Lower lobe of right lung (tissue), 2 donors: Measurements from ENCODE around the gene AKAP6. TPM values are rescaled to one million over a fixed set of nuclear protein-coding genes. Genes with fewer than 3 reads are reported as not detected.

ENCODE experiments used
- ATAC-seq, 2 donors: fragments of 200-7000 bp; cut with Tn5 transposase; one replicate each; pipeline ENCODE4 v1.9.1; 2020 to 2022; ENCODE audit warnings: mild to moderate bottlenecking in 2 of 2, moderate library complexity in 2 of 2
- DNase-seq: peaks from one replicate; pipeline ENCODE4 v3.0.0-alpha.2; 2020
- H3K27ac ChIP-seq: fragments of 200-600 bp; one replicate; pipeline ENCODE4 v1.8.0; 2022
- H3K27me3 ChIP-seq: fragments of 200-600 bp; one replicate; pipeline ENCODE4 v1.8.0; 2022; ENCODE audit warnings: low read depth
- H3K36me3 ChIP-seq: fragments of 200-600 bp; one replicate; pipeline ENCODE4 v1.8.0; 2022; ENCODE audit warnings: mild to moderate bottlenecking
- H3K4me1 ChIP-seq: fragments of 200-600 bp; one replicate; pipeline ENCODE4 v1.8.0; 2022
- H3K4me3 ChIP-seq: fragments of 200-600 bp; one replicate; pipeline ENCODE4 v1.8.0; 2022; ENCODE audit warnings: mild to moderate bottlenecking
- H3K9me3 ChIP-seq: fragments of 200-600 bp; one replicate; pipeline ENCODE4 v1.8.0; 2022
- intact Hi-C: fragments of 100-400 bp; cut with DNase I; formaldehyde crosslinking; loops from one replicate; pipeline ENCODE4 v1.11.0; 2022
- total RNA-seq: library from RNA; stranded (reverse); fragmentation: NEBNext Ultra II Directional; extraction: Animal tissue kit (Norgen Biotek cat#: 25700); gene quantifications from one replicate; pipeline ENCODE4 v1.2.1, GENCODE V29; 2021
- TF ChIP-seq, protein P1 (sequence below): fragments of 200-600 bp; IDR thresholded peaks from one replicate; pipeline ENCODE4 v1.8.0; 2022; ENCODE audit warnings: antibody characterized with exemption, mild to moderate bottlenecking
- donor health status: DM: no; HTN: yes; CAD: no; lungs with severe emphysema.

The AKAP6 gene
- total RNA-seq, 1 donor from 2014 or later, result 8.6 TPM

DNA sequence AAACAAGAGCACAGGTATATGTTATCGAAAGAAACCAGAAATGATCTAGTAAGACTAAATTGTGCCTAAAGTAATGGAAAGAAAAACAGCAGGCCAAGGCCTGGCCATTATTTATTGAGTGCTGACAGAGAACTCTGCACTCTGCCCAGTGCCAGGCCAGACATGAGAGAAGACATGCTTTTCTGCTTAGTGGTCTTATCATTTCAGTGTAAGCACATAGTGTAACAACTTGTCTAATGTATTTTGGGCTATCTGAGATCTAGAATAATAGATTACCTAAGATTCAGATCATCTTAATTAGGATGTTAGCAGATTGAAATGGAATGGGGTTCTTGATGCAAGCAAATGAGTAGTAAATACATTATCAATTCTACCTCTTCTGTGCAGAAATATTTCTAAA, 278.3 kb downstream of the AKAP6 start:
- ATAC-seq, result no peak
- intact Hi-C loops, result no loop called here
- no peak for DNase-seq
- Histone ChIP-seq H3K4me1 (no peaks in the 10 kb centered on the region), H3K27me3 (no peaks in the 10 kb centered on the region), H3K4me3 (no peak overlapping the region), H3K9me3 (no peaks in the 10 kb centered on the region), H3K27ac (no peak overlapping the region), H3K36me3 (no peaks in the 10 kb centered on the region)
- TF ChIP-seq, protein P1, sequence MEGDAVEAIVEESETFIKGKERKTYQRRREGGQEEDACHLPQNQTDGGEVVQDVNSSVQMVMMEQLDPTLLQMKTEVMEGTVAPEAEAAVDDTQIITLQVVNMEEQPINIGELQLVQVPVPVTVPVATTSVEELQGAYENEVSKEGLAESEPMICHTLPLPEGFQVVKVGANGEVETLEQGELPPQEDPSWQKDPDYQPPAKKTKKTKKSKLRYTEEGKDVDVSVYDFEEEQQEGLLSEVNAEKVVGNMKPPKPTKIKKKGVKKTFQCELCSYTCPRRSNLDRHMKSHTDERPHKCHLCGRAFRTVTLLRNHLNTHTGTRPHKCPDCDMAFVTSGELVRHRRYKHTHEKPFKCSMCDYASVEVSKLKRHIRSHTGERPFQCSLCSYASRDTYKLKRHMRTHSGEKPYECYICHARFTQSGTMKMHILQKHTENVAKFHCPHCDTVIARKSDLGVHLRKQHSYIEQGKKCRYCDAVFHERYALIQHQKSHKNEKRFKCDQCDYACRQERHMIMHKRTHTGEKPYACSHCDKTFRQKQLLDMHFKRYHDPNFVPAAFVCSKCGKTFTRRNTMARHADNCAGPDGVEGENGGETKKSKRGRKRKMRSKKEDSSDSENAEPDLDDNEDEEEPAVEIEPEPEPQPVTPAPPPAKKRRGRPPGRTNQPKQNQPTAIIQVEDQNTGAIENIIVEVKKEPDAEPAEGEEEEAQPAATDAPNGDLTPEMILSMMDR, result no peak

DNA sequence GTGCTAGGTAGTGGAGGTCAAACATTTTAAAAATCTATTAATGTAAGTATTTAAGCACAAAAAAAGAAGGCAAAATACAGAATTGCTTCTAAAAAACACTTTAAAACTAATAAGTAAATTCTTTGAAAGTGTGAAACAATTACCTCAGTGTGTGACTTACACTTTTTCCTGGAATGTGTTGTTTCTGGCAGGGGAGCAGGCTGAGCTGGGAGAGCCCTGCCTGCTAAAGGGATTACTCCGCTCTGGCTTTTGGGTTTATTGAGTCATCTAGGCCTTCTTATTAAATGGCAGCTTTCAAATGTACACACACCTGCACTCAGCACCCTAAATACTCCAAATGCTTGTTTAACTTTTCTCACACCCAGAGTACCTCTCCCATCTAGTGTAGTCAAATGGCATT, 279.8 kb downstream of the AKAP6 start:
- Histone ChIP-seq H3K4me1 (no peaks in the 10 kb centered on the region), H3K36me3 (no peaks in the 10 kb centered on the region), H3K9me3 (no peaks in the 10 kb centered on the region), H3K4me3 (no peak overlapping the region), H3K27ac (no peak overlapping the region), H3K27me3 (no peaks in the 10 kb centered on the region)
- ATAC-seq, result no peak
- DNase-seq, result no peak
- intact Hi-C loops, result no loop called here
- TF ChIP-seq, protein P1, result no peak

DNA sequence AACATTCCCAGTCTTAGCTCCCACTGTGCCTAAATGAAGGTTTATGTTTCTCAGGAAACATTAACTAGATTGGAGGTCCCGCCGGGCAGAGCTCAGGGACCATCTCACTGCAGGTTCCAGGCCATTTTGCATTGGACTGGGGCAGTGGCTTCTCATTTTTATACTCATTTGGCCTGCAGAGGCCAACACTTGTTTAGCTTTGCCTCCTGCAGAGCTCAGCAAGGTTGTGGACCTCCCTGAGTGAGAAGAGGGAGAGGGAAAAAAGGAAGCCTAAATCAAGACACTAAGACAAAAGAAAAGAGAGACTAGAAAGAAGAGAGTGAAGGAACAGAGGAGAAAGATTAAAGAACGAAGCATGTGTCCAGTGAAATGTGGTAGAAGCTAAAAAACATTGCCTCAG, 280.3 kb downstream of the AKAP6 start:
- H3K4me3 ChIP-seq, result no peak overlapping the region
- H3K27ac ChIP-seq, result no peak overlapping the region
- H3K36me3 ChIP-seq, result no peaks in the 10 kb centered on the region
- DNase-seq (no peak), ATAC-seq (no peak)
- TF ChIP-seq, protein P1, result no peak
- H3K27me3 ChIP-seq, result no peaks in the 10 kb centered on the region
- intact Hi-C loops, result no loop called here
- H3K9me3 ChIP-seq, result no peaks in the 10 kb centered on the region
- H3K4me1 ChIP-seq, result no peaks in the 10 kb centered on the region

DNA sequence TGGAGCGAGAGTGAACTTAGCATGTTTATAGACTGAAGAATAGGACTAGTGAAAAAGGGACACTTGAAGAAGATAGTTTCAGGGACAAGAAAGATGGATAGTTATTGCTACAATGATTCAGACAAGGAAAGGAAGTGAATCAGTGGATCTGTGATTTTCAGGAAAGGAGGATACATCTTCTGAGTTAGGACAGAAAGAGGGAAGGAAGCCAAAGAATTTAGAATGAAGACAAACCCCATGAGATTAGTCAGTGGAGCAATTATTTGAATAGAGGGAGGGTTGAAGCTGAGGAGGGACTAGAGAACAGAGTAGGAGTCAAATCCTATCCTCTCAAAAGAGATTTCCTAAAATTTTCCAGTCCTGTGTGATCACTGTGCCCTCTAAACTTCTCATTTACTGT, 282.7 kb downstream of the AKAP6 start:
- no peak for DNase-seq
- Histone ChIP-seq H3K9me3 (no peaks in the 10 kb centered on the region), H3K4me3 (no peak overlapping the region), H3K4me1 (no peaks in the 10 kb centered on the region), H3K27me3 (no peaks in the 10 kb centered on the region), H3K27ac (no peak overlapping the region), H3K36me3 (no peaks in the 10 kb centered on the region)
- TF ChIP-seq, protein P1, result no peak
- intact Hi-C loops, result no loop called here
- no peak for ATAC-seq

DNA sequence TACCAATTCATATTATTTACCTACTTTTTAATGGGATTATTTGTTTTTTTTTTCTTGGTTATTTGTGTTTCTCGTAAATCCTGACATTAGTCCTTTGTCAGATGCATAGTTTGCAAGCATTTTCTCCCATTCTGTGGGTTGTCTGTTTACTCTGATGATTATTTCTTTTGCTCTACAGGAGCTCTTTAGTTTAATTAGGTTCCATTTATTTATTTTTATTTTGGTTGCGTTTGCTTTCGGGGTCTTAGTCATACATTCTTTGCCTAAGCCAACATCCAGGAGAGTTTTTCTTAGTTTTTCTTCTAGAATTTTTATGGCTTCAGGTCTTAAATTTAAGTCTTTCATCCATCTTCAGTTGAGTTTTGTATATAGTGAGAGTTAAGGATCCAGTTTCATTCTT, 289.9 kb downstream of the AKAP6 start:
- intact Hi-C loops, result no loop called here
- no peaks in the 10 kb centered on the region for H3K27me3 ChIP-seq
- no peak for ATAC-seq
- no peaks in the 10 kb centered on the region for H3K36me3 ChIP-seq
- no peak overlapping the region for H3K4me3 ChIP-seq
- TF ChIP-seq, protein P1, result no peak
- no peak overlapping the region for H3K27ac ChIP-seq
- no peaks in the 10 kb centered on the region for H3K4me1 ChIP-seq
- DNase-seq, result no peak
- no peaks in the 10 kb centered on the region for H3K9me3 ChIP-seq

DNA sequence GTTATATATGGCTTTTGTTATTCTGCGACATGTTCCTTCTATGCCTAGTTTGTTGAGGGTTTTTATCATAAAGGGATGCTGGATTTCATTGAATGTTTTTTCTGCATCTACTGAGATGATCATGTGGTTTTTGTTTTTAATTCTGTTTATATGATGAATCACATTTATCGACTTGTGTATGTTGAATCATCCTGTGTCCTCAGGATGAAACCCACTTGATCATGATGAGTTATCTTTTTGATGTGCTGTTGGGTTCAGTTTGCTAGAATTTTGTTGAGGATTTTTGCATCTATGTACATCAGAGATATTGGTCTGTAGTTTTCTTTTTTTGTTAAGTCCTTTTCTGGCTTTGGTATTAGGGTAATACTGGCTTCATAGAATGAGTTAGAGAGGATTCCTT, 291.2 kb downstream of the AKAP6 start:
- Histone ChIP-seq H3K36me3 (no peaks in the 10 kb centered on the region), H3K27me3 (no peaks in the 10 kb centered on the region), H3K27ac (no peak overlapping the region), H3K4me1 (no peaks in the 10 kb centered on the region), H3K4me3 (no peak overlapping the region), H3K9me3 (no peaks in the 10 kb centered on the region)
- intact Hi-C loops, result no loop called here
- TF ChIP-seq, protein P1, result no peak
- no peak for DNase-seq
- no peak for ATAC-seq
